Measurements from ENCODE around the gene NECAB2.

NECAB2 gene

GRCh38 chr16:84007520-84007919, 39.5 kb downstream of the NECAB2 start:
- DNase-seq (ENCODE audit: low read depth, low spot score): no peak
- Histone ChIP-seq H3K27me3 (ENCODE audit: control insufficient read depth, insufficient read depth, low read length) (no peaks in the 10 kb centered on the region), H3K27ac (ENCODE audit: low read length) (no peak overlapping the region), H3K4me3 (ENCODE audit: low read length) (no peak overlapping the region), H3K9me3 (ENCODE audit: control insufficient read depth, insufficient read depth, low read length) (no peaks in the 10 kb centered on the region), H3K36me3 (ENCODE audit: control insufficient read depth, insufficient read depth, low read length) (no peaks in the 10 kb centered on the region), H3K4me1 (ENCODE audit: control insufficient read depth, insufficient read depth, low read length) (no peaks in the 10 kb centered on the region; the same call in 1 of the 2 replicates)
- WGBS (ENCODE audit: insufficient coverage, insufficient read length): no CpG with 5 or more reads among the region's 4 CpGs

GRCh38 chr16:84007965-84008364, 39.9 kb downstream of the NECAB2 start:
- Histone ChIP-seq H3K27me3 (ENCODE audit: control insufficient read depth, insufficient read depth, low read length) (no peaks in the 10 kb centered on the region), H3K27ac (ENCODE audit: low read length) (no peak overlapping the region), H3K4me1 (ENCODE audit: control insufficient read depth, insufficient read depth, low read length) (no peaks in the 10 kb centered on the region; the same call in 1 of the 2 replicates), H3K9me3 (ENCODE audit: control insufficient read depth, insufficient read depth, low read length) (no peaks in the 10 kb centered on the region), H3K4me3 (ENCODE audit: low read length) (no peak overlapping the region), H3K36me3 (ENCODE audit: control insufficient read depth, insufficient read depth, low read length) (no peaks in the 10 kb centered on the region)
- no peak for DNase-seq (ENCODE audit: low read depth, low spot score)
- no CpG with 5 or more reads among the region's 8 CpGs for WGBS (ENCODE audit: insufficient coverage, insufficient read length)

GRCh38 chr16:84009282-84009681, 41.2 kb downstream of the NECAB2 start:
- Histone ChIP-seq H3K4me1 (ENCODE audit: control insufficient read depth, insufficient read depth, low read length) (no peaks in the 10 kb centered on the region; the same call in 1 of the 2 replicates), H3K4me3 (ENCODE audit: low read length) (no peak overlapping the region), H3K9me3 (ENCODE audit: control insufficient read depth, insufficient read depth, low read length) (no peaks in the 10 kb centered on the region), H3K27ac (ENCODE audit: low read length) (no peak overlapping the region), H3K36me3 (ENCODE audit: control insufficient read depth, insufficient read depth, low read length) (no peaks in the 10 kb centered on the region), H3K27me3 (ENCODE audit: control insufficient read depth, insufficient read depth, low read length) (no peaks in the 10 kb centered on the region)
- WGBS (ENCODE audit: insufficient coverage, insufficient read length): no CpG with 5 or more reads among the region's 6 CpGs
- no peak for DNase-seq (ENCODE audit: low read depth, low spot score)

GRCh38 chr16:84013787-84014569, 45.9 kb downstream of the NECAB2 start:
- Histone ChIP-seq H3K4me1 (ENCODE audit: control insufficient read depth, insufficient read depth, low read length) (no peaks in the 10 kb centered on the region; the same call in 1 of the 2 replicates), H3K36me3 (ENCODE audit: control insufficient read depth, insufficient read depth, low read length) (no peaks in the 10 kb centered on the region), H3K27ac (ENCODE audit: low read length) (no peak overlapping the region), H3K9me3 (ENCODE audit: control insufficient read depth, insufficient read depth, low read length) (no peaks in the 10 kb centered on the region), H3K27me3 (ENCODE audit: control insufficient read depth, insufficient read depth, low read length) (no peaks in the 10 kb centered on the region), H3K4me3 (ENCODE audit: low read length) (no peak overlapping the region)
- DNase-seq (ENCODE audit: low read depth, low spot score): peak; percentile 97
- WGBS (ENCODE audit: insufficient coverage, insufficient read length): no CpG with 5 or more reads among the region's 14 CpGs

- no CpG with 5 or more reads among the region's 14 CpGs for WGBS (ENCODE audit: insufficient coverage, insufficient read length)
- DNase-seq (ENCODE audit: low read depth, low spot score): no peak
- Histone ChIP-seq H3K4me1 (ENCODE audit: control insufficient read depth, insufficient read depth, low read length) (no peaks in the 10 kb centered on the region), H3K27ac (ENCODE audit: low read length) (no peak overlapping the region), H3K9me3 (ENCODE audit: control insufficient read depth, insufficient read depth, low read length) (no peaks in the 10 kb centered on the region), H3K36me3 (ENCODE audit: control insufficient read depth, insufficient read depth, low read length) (no peaks in the 10 kb centered on the region), H3K27me3 (ENCODE audit: control insufficient read depth, insufficient read depth, low read length) (no peaks in the 10 kb centered on the region), H3K4me3 (ENCODE audit: low read length) (no peak overlapping the region)
Observed at GRCh38 chr16:84014570-84015327, 46.7 kb downstream of the NECAB2 start.

GRCh38 chr16:84015399-84015798, 47.4 kb downstream of the NECAB2 start:
- WGBS (ENCODE audit: insufficient coverage, insufficient read length): no CpG with 5 or more reads among the region's 12 CpGs
- no peak overlapping the region for H3K4me3 ChIP-seq (ENCODE audit: low read length)
- no peaks in the 10 kb centered on the region for H3K4me1 ChIP-seq (ENCODE audit: control insufficient read depth, insufficient read depth, low read length)
- H3K36me3 ChIP-seq (ENCODE audit: control insufficient read depth, insufficient read depth, low read length): no peaks in the 10 kb centered on the region
- H3K27ac ChIP-seq (ENCODE audit: low read length): no peak overlapping the region
- H3K9me3 ChIP-seq (ENCODE audit: control insufficient read depth, insufficient read depth, low read length): no peaks in the 10 kb centered on the region
- no peaks in the 10 kb centered on the region for H3K27me3 ChIP-seq (ENCODE audit: control insufficient read depth, insufficient read depth, low read length)
- no peak for DNase-seq (ENCODE audit: low read depth, low spot score)

GRCh38 chr16:84016477-84016876, 48.4 kb downstream of the NECAB2 start:
- no peak overlapping the region for H3K27ac ChIP-seq (ENCODE audit: low read length)
- WGBS (ENCODE audit: insufficient coverage, insufficient read length): no CpG with 5 or more reads among the region's 12 CpGs
- no peak for DNase-seq (ENCODE audit: low read depth, low spot score)
- no peaks in the 10 kb centered on the region for H3K9me3 ChIP-seq (ENCODE audit: control insufficient read depth, insufficient read depth, low read length)
- H3K36me3 ChIP-seq (ENCODE audit: control insufficient read depth, insufficient read depth, low read length): no peaks in the 10 kb centered on the region
- H3K27me3 ChIP-seq (ENCODE audit: control insufficient read depth, insufficient read depth, low read length): no peaks in the 10 kb centered on the region
- H3K4me3 ChIP-seq (ENCODE audit: low read length): no peak overlapping the region
- no peaks in the 10 kb centered on the region for H3K4me1 ChIP-seq (ENCODE audit: control insufficient read depth, insufficient read depth, low read length)

GRCh38 chr16:84018710-84019109, 50.7 kb downstream of the NECAB2 start:
- DNase-seq (ENCODE audit: low read depth, low spot score): no peak
- Histone ChIP-seq H3K4me3 (ENCODE audit: low read length) (no peak overlapping the region), H3K9me3 (ENCODE audit: control insufficient read depth, insufficient read depth, low read length) (no peaks in the 10 kb centered on the region), H3K27ac (ENCODE audit: low read length) (no peak overlapping the region), H3K4me1 (ENCODE audit: control insufficient read depth, insufficient read depth, low read length) (no peaks in the 10 kb centered on the region), H3K27me3 (ENCODE audit: control insufficient read depth, insufficient read depth, low read length) (no peaks in the 10 kb centered on the region), H3K36me3 (ENCODE audit: control insufficient read depth, insufficient read depth, low read length) (no peaks in the 10 kb centered on the region)
- WGBS (ENCODE audit: insufficient coverage, insufficient read length): no CpG with 5 or more reads among the region's 4 CpGs

- no peaks in the 10 kb centered on the region for H3K27me3 ChIP-seq (ENCODE audit: control insufficient read depth, insufficient read depth, low read length)
- WGBS (ENCODE audit: insufficient coverage, insufficient read length): no CpG with 5 or more reads among the region's 9 CpGs
- no peak overlapping the region for H3K4me3 ChIP-seq (ENCODE audit: low read length)
- no peaks in the 10 kb centered on the region for H3K9me3 ChIP-seq (ENCODE audit: control insufficient read depth, insufficient read depth, low read length)
- no peak overlapping the region for H3K27ac ChIP-seq (ENCODE audit: low read length)
- DNase-seq (ENCODE audit: low read depth, low spot score): no peak
- H3K36me3 ChIP-seq (ENCODE audit: control insufficient read depth, insufficient read depth, low read length): no peaks in the 10 kb centered on the region
- H3K4me1 ChIP-seq (ENCODE audit: control insufficient read depth, insufficient read depth, low read length): no peaks in the 10 kb centered on the region
Observed at GRCh38 chr16:84020353-84020752, 52.3 kb downstream of the NECAB2 start.

- WGBS (ENCODE audit: insufficient coverage, insufficient read length): no CpG with 5 or more reads among the region's 5 CpGs
- no peak overlapping the region for H3K27ac ChIP-seq (ENCODE audit: low read length)
Observed at GRCh38 chr16:84021488-84021887, 53.4 kb downstream of the NECAB2 start.

More at GRCh38 chr16:84021488-84021887, 53.4 kb downstream of the NECAB2 start:
- Histone ChIP-seq H3K9me3 (ENCODE audit: control insufficient read depth, insufficient read depth, low read length) (no peaks in the 10 kb centered on the region), H3K27me3 (ENCODE audit: control insufficient read depth, insufficient read depth, low read length) (no peaks in the 10 kb centered on the region), H3K36me3 (ENCODE audit: control insufficient read depth, insufficient read depth, low read length) (no peaks in the 10 kb centered on the region), H3K4me3 (ENCODE audit: low read length) (no peak overlapping the region), H3K4me1 (ENCODE audit: control insufficient read depth, insufficient read depth, low read length) (no peaks in the 10 kb centered on the region)
- DNase-seq (ENCODE audit: low read depth, low spot score): no peak

Measured in iPS DF 6.9 (cell line).